HG02623 (cell line): Measurements from ENCODE around the gene RAMP2.
"Not testable (repeated sequence)": the region's sequence is repeated elsewhere in the genome, so short reads cannot be mapped to it uniquely, and the experiment has no call there.

Experiments used
- ATAC-seq: cut with Tn5 transposase; IDR thresholded peaks from one replicate; pipeline ENCODE4 v1.9.1; 2021; ENCODE audit warnings: moderate library complexity; ENCODE audit not compliant: unreplicated experiment

RAMP2 gene, protein sequence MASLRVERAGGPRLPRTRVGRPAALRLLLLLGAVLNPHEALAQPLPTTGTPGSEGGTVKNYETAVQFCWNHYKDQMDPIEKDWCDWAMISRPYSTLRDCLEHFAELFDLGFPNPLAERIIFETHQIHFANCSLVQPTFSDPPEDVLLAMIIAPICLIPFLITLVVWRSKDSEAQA

GRCh38 chr17:42760652-42761581 is at the start of gene RAMP2:
Gene RAMP2, plus strand, starts transcription at chr17:42761227. Its CDS starts 35 bp downstream, at chr17:42761262.
- no peak for ATAC-seq

GRCh38 chr17:42720996-42721583 is 39.9 kb upstream of the RAMP2 start:
- no peak for ATAC-seq

DNA sequence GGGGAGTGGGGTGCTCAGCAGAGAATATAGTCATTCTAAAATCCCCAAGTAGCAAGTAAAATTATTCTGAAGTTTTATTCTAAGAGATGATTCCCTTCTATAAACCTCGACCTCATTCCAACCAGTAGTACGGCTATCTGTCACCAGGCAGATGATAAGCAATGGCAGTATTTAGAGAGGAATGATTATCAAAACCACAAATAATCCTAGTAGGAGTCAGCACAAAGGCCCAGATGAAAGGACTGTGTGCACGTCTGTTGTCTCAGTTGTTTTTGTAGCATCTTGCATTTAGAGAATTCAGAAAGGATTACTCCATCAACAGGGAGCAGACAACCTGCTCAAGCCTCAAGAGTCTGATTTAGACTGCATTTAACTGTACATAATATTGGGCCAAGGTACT is 37.4 kb upstream of the RAMP2 start:
- ATAC-seq: no peak

DNA sequence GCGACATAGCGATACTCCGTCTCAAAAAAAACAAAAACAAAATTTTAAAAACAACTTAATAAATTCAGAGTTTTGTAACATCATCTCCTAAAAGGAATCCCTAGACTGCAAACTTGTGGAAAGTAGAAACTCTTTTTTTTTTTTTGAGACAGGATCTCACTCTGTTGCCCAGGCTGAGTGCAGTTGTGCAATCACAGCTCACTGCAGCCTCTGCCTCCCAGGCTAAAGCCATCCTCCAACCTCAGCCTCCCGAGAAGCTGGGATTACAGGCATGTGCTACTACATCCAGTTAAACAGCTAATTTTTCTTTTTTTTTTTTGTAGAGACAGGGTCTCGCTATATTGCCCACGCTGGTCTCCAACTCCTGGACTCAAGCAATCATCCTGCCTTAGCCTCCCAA is 35.9 kb upstream of the RAMP2 start:
- no peak for ATAC-seq

DNA sequence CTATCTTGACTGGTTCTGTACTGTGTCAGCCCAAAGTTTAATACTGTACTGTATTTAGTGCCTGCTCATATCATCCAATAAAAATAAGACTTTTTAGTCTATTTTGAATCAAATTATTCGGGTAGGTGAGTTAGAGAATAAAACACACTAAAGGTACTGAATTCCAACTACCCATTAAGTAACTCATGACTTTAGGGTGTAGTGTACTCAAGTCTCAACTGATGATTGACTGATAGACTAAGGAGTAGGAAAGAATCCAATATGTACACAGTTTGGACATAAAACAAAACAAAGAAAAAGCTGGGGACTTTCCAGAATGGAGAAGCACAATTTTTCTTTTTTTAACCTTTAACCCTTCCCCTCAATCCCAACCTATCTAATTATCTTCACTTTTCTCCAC is 20.3 kb upstream of the RAMP2 start:
- no peak for ATAC-seq

DNA sequence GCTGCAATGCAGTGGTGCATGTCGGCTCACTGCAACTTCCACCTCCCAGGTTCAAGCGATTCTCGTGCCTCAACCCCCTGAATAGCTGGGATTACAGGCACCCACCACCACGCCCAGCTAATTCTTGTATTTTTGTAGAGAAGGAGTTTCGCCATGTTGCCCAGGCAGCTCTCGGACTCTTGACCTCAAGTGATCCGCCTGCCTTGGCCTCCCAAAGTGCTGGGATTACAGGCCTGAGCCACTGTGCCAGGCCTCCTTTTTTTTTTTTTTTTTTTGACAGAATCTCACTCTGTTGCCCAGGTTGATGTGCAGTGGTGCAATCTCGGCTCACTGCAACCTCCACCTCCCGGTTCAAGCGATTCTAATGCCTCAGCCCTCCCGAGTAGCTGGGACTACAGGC is 18.1 kb upstream of the RAMP2 start:
- not testable (repeated sequence) for ATAC-seq

DNA sequence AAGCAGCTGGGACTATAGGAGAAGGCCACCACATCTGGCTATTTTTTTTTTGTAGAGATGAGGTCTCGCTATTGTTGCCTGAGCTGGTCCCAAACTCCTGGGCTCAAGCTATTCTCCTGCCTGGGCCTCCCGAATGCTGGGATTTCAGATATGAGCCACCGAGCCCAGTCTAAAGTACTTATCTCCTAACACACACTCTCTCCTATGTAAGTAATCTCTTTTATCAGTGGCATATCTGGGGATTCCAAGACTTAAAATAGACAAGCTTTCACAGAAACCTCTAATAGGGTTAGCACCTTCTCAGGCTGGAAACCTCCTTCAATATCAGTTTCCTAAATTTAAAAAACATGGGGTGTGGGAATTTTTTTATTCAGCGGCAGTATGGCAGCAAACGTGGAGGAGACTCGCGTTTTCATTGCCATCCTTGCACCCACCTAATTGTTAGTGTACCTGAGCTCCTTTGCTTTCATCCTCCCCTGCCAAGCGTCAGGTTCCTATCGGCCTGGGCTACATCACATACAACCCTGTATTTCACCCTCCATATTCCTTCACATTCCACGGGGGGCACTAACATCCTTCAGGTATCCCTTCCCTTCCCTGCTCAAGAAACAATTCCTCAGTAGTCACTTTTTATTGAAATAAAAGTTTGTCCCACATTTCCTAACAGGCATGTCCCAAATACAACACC is 17.3 kb upstream of the RAMP2 start:
- no peak for ATAC-seq

DNA sequence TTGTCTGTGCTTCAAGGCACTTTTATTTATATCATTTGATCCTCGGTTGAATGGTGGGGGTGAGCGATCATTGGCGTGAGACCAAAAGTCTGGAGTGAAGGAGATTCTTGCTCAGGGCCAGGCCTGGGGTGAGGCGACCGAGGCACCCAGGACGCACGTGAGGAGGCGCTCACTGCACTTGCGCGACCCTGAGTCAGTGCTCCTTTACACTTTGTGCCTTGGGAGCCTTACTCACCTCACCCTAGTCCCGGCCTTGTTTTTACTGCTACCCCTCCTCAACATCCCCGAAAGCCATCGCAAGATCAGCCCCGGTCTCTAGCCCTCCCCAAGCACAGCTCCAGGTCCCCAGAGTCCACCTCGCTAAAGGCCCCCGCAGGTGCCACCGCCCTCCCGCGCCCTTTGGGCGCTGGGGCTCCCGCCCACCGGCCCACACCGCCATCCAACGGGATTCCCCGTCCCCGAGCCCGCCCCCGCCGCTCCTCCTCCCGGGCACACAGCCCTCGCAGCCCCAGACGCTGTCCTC is 16.7 kb upstream of the RAMP2 start:
- ATAC-seq: peak; percentile 43

DNA sequence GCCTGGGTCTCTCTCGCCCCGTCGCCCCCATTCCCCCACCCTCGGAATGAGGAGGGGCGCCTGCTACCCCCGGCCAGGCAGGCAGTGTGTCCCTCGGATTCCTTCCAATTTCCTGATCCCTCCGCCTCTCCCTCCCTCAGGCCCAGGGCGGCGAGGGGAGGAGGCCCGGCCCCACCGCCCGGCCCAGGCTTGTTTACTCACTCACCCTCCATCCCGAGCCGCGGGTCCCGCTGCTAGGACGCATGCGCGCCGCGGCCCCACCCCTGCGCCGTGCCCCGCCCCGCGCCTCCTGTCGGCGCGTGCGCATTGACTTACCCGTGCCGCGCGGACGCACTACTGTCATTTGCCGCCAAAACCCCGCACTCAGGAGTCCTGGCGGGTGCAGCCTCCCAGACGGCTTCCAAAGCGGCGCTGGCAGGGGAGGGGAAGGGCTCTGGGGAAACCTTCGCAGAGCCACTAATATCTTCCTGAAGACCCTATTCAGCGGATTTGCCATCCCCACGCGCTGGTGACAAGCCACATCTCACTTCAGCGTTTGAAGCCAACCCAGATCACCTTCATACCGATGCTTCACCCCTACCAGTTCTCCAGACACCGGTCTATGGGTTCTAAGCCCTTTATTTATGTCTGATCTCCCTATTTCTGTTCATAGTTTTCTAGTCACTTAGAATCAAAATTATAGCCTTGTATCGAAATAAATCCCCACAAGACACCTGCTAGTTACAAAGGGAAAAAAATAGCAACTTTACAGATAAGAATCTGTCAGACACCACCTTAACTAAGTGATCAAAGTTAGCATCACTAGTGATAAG is 16.0 kb upstream of the RAMP2 start, which contains the start of gene EZH1:
Gene EZH1 (minus strand): TSS at position 235 of the 812 bp plus-strand sequence. CDS start 16,099 bp downstream, outside the sequence.
- peak; percentile 78 for ATAC-seq

GRCh38 chr17:42748202-42748907 is 12.7 kb upstream of the RAMP2 start:
- ATAC-seq: no peak

DNA sequence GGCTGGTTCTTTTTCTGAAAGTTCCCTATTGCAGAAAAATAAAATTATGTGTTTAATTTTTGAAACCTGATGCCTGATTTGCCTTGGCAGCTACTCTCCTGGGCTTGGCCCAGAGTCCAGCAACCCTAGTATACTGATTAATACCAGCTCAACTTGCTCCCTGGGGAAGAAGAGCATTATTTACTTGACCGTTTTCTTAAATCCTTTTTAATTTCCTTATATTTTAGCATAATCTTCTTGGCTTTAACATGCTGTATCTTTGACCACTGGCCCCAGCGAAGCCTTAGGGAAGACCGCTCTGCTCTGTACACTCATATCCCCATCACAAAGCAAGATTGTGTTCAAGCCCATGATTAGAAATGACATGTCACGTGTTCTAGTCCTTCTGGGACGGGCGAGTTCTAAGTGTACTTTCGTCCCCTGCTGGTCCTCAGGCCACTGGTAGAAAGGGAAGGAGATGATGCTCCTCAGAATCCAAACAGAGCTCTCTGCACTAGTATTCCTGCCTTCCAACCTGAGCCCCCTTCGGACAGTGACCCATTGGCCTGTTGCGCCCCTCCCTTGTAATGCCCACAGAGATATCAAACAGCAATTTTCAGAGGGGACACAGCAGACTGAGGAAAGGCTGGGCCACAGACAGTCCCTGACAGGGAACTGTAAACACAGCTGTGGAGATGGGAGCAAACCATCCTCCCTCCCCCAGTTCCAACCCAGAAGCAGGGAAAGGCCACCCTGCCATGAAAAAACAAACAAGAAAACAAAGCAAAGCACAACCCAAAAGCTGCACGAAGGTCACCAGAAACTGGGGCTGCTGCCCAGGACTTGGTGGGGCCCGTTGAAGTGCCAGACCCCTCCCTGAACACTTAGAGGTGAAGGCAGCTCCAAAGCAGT is 11.9 kb upstream of the RAMP2 start:
- no peak for ATAC-seq

DNA sequence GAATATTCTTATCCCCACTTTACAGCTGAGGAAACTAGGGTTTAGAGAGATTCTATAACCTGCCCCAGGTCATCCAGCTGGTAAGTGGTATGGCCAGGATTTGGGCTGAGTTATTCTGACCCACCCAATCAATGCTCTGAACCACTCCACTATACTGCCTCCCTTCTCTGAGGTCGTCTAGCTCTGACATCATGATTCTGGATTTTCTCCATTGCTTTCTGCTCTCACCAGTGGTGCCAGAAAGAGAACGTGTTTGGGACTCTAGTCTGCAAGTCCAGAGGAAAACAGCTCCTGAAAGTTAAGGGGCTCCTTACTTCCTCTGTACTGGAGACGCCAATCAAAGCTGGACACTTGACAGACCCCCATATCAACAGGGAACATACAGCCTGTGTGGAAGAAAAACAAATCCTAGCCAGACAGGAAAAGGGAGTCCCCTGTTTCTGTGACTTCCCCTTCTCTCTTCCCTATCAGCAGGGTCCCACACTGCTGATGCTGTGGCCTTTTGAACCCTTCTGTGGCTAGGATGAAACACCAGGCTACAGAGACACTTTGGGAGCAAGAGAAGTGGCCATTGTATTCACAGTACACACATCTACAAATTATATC is 10.2 kb upstream of the RAMP2 start:
- no peak for ATAC-seq

GRCh38 chr17:42751628-42752027 is 9.4 kb upstream of the RAMP2 start:
- no peak for ATAC-seq

GRCh38 chr17:42754782-42755181 is 6.2 kb upstream of the RAMP2 start:
- no peak for ATAC-seq

DNA sequence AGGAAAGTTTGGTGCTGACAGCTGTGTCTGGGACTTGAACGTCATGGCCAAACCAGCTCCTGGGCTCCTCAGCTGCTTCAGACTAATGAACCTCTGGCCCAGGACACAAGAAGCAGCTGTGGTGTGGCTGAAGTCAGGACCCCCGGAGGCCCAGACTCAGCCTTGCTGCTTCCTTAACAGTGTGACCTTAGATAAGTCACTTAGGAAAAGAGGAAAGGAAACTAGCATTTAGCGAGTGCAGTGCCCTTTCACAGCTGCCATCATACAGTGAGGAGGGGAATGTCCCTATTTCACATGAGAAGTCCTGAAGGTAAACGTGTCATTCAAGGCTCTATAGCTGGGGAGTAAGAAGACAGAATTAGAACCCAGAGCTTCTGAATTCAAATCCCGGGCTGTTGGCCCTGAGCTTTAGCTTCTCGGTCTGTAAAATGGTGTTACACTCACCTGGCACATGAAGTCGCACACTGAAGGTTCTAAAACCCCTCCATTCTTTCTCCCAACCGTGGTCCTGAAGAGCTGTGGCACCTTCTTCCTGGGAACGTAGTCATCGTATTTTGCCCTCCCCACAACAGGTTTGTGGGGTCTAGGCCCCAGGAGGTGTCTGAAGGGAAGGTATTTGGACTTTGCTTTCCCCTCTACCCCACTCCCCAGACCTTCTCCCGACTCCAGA is 910 bp upstream of the RAMP2 start:
- ATAC-seq: no peak

- no peak for ATAC-seq
Observed at GRCh38 chr17:42761638-42762037, 611 bp downstream of the RAMP2 start.

- no peak for ATAC-seq
Observed at GRCh38 chr17:42766124-42766523, 5.1 kb downstream of the RAMP2 start.

GRCh38 chr17:42767512-42767911 is 6.5 kb downstream of the RAMP2 start:
- no peak for ATAC-seq
